Measurements from ENCODE around the gene WDR55.

GRCh38 chr5:140633021-140633471 lies 31.7 kb upstream of the WDR55 start, which contains the start of gene CD14:
- TF ChIP-seq CBX2 (IDR thresholded peaks at IDR 0.05; ENCODE audit: borderline replicate concordance, low read depth): no peak
- TF ChIP-seq RFX5 (IDR thresholded peaks at IDR 0.05): no peak
- no peak for TF ChIP-seq NFE2L2 (conservative IDR thresholded peaks at IDR 0.05; ENCODE audit: low read length)
- no peak for TF ChIP-seq CTCF (IDR thresholded peaks at IDR 0.05)
- TF ChIP-seq TP53 (CRISPR knock-in tag; IDR thresholded peaks at IDR 0.05): no peak
- TF ChIP-seq HOXA7 (CRISPR knock-in tag; IDR thresholded peaks at IDR 0.05): no peak
- no peak for TF ChIP-seq CEBPB (IDR thresholded peaks at IDR 0.05)
- TF ChIP-seq BCL3 (IDR thresholded peaks at IDR 0.05): no peak
